Esophagus squamous epithelium (tissue), 4 donors: ENCODE data around the gene AIFM2.

Experiments used
- CTCF ChIP-seq, 6 experiments: fragments of 450-650 bp in 4 of 6; fragments of 200-600 bp in 2 of 6; sonication (generic) in 2 of 6; IDR thresholded peaks; one replicate each; pipeline ENCODE4 v1.5.1; 2016 to 2019; ENCODE audit warnings: antibody characterized with exemption in 6 of 6, mild to moderate bottlenecking in 4 of 6, moderate library complexity in 4 of 6
- POLR2A ChIP-seq, 4 donors: fragments of 450-650 bp; IDR thresholded peaks; one replicate each; pipeline ENCODE4 v1.6.1; 2017; ENCODE audit warnings: antibody characterized with exemption in 4 of 4, mild to moderate bottlenecking in 4 of 4, moderate library complexity in 3 of 4

GRCh38 chr10:70125918-70126552 lies 6.6 kb downstream of the AIFM2 start:
- TF ChIP-seq POLR2A (IDR thresholded peaks at IDR 0.05) (no peak), CTCF (IDR thresholded peaks at IDR 0.05) (no peak)
